Kasumi-1 (cell line): ENCODE measurements around the gene PPP6R2.
"Not testable (repeated sequence)": the region's sequence is repeated elsewhere in the genome, so short reads cannot be mapped to it uniquely, and the experiment has no call there.

Experiments used
- DNase-seq, 2 experiments: peaks; one replicate each; lab custom pipeline; 2025; lab: John Stamatoyannopoulos, UW

PPP6R2 gene

DNA sequence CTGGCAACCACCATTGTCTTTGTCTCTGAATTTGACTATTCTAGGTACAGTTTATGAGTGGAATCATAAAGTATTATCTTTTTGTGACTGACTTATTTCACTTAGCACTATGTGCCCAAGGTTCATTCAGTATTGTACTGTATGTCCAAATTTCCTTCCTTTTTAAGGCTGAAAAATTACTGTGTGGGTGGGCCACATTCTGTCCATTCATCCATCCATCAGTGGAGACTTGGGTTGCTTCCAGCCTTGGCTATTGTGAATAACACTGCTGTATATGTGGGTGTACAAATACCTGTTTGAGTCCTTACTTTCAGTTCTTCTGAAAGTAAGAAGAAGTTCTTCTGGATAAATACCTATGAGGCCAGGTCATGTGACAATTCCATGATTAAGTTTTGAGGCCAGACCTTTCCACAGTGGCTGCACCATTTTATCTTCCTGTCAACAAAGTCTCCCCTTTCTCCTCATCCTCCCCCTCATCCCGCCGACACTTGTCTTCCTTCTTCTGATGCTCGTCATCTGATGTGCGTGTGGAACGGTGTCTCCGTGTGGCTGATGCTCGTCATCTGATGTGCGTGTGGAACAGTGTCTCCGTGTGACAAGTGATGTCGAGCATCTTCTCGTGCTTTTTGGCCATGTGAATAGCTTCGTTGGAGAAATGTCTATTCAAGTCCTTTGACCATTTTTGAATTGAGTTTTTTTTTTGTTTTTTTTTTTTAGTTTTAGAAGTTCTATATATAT is 82.2 kb downstream of the PPP6R2 start:
- no peak for DNase-seq

DNA sequence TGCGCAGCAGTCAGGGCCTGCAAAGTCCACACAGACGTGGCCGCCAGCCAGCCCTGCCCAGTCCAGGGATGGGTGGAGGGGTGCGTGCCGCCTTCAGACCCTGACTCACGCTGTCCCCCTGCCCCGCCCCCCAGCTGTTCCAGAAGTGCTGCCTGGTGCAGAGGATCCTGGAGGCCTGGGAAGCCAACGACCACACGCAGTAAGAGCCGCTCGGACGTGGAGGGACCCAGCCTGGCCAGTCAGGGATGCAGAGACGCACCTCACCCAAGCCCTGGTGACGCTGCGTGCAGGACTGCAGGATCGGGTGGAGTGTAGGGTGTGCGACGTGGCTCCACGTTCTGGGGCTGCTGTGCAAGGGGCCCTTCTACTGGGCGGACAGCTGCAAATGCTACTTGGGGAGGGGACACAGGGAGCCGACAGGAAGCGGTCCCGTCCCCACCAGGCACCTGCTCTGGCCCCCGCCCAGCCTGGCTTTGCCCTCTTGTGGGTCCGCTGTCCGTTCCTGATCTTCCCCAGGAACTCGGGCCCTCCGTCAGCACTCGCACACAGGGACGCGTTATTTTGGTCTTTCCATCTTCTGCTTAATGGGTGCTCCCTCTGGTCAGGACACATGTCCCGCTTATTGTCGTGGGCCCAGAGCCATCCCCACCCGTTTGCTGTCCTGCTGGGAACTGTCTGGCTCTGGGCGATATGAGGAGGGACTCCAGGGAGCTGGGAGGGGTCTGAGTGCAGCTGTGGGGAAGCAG is 89.2 kb downstream of the PPP6R2 start:
- no peak for DNase-seq

DNA sequence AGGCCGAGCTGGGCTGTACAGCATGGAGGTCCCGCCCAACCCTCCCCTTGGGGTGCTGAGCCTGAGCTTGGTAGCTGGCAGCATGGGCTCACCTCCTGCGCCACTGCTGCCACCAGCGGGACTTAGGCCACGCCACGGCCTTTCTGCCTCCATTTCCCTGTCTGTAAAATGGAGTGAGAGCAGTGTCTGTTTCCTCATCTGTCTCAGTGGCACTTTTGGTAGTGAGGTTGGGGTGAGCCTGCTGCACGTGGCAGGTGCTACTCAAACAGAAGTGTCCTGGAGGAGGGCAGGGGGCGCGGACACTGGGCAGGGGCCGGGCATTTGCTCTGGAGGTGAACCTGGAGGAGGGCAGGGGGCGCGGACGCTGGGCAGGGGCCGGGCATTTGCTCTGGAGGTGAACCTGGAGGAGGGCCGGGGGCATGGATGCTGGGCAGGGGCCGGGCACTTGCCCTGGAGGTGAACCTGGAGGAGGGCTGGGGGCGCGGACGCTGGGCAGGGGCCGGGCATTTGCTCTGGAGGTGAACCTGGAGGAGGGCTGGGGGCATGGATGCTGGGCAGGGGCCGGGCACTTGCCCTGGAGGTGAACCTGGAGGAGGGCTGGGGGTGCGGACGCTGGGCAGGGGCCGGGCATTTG is 89.9 kb downstream of the PPP6R2 start:
- DNase-seq, result not testable (repeated sequence)

DNA sequence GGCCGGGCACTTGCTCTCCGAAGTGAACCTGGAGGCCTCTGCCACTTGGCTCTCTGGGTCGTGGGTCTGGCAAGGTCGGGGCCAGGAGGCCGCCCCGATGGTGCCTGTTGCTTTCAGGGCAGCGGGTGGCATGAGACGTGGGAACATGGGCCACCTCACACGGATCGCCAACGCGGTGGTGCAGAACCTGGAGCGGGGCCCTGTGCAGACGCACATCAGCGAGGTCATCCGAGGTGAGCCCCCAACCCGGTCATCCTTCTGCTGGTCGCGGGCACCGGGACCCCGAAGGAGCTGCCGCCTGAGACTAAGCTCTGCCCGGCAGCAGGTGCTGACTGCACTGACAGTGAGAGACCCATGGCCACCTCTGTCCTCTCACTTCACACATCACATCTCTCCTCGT is 91.7 kb downstream of the PPP6R2 start:
- DNase-seq, result no peak

DNA sequence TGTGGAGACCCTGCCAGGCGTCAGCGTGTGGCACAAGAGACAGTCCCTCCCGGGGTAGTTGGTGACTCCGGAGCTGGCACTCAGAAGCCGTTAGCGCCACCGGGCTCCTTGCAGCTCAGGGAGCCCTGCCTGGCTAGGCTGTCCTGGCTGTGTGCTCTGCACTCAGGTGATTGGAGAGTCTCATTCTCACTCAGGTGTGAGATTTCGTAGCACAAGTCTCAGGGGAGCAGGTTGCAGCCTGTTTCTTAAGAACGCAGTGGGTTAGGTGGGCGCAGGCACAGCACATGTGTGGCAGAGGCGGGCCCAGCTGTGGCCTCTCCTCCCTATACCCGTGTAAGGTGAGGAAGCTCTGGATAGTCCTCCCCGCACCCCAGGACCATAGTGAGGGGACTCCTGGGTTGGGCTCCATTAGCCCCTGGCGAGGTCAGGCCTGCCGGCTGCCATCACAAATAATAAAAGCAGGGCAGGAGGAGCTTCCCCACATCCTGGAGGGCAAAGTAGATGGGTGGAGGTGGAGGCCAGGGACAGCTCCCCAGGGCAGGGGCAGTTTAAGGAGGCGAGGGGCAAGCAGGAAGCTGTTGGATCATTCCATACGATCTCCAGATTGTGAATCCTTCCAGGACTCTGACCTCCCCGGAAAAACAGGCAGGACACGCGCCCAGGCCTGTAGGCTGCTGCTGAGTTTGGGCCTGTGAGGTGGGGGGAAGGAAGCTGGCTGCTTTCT is 92.3 kb downstream of the PPP6R2 start:
- no peak for DNase-seq

DNA sequence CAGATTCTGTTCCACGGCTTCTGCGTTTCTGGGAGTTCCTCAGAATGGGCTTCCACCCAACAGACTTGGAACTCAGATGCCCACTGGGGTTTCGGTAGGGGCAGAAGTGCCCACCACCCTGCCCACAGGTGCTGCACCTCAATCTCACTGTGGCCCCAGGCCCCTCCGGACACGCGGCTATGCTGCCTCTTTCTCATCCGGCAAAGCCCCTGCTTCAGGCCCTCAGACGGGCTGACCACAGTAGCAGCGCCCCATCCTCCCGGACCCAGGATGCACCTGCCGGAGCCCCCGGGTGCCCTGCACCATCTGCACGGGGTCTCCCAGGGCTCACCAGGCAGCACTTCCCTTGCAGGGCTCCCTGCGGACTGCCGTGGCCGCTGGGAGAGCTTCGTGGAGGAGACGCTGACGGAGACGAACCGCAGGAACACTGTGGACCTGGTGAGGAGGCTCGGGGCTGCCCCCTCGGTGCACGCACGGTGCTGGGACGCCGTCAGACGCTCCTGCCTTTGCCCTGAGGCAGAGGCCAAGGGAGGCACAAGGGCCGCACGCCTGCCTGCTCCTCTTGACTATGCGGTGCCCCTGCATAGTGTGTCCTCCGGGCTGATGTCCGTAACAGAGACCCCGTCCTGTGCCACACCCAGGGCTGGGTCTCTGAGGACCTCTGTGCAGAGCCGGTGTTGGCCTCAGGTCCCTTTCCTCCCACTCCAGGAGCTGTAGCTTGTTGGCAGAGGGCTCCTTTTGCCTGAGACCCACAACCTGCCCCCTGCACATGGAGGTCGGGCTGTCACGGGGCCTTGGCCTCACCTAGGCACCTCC is 93.1 kb downstream of the PPP6R2 start:
- no peak for DNase-seq

DNA sequence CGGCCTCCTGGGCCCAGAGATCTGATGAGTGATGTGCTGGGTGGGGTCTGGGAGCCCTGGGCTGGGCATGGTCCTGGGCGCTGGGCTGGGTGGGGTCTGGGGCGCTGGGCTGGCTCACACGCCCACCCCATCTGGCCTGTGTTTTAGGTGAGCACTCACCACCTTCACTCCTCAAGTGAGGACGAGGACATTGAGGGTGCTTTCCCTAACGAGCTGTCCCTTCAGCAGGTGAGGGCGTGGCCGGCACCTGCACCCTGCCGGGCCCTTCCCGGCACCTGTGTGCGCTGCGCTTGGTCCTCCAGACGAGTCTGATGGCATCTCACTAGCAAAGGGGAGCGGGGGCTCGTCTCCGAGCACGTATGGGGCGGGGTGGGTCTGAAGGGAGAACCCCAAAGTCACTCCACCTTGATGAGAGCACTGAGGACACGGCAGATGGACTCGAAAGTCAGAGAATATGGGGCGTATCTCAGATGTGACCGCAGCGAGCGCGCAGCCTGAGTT is 93.8 kb downstream of the PPP6R2 start:
- DNase-seq, result no peak

DNA sequence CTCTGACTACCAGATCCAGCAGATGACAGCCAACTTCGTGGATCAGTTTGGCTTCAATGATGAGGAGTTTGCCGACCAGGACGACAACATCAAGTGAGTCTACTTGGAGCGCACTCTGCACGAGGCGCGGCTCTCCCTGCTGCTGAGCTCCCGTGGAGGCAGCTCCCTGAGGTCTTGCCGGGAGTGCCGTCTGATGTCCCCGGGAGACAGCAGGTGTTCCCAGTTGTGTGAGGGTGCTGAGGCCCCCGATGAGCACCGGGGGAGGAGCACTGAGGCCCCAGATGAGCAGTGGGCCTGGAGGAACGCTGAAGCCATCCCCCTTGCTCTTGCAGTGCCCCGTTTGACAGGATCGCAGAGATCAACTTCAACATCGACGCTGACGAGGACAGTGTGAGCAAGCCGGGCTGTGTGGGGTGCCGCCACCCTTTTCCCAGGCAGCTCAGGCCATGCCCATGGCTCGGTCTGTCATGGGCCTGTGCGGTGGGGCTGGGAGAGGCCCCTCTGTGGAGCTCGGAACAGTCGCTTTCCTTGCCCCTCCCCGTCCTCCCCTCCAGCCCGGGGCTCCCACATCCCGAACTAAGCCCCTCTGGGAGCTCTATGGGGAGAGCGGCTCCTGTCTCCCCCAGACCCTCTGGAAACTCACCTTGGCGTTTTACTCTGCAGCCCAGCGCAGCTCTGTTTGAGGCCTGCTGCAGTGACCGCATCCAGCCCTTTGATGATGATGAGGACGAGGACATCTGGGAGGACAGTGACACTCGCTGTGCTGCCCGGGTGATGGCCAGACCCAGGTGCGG is 94.6 kb downstream of the PPP6R2 start:
- DNase-seq, result no peak

DNA sequence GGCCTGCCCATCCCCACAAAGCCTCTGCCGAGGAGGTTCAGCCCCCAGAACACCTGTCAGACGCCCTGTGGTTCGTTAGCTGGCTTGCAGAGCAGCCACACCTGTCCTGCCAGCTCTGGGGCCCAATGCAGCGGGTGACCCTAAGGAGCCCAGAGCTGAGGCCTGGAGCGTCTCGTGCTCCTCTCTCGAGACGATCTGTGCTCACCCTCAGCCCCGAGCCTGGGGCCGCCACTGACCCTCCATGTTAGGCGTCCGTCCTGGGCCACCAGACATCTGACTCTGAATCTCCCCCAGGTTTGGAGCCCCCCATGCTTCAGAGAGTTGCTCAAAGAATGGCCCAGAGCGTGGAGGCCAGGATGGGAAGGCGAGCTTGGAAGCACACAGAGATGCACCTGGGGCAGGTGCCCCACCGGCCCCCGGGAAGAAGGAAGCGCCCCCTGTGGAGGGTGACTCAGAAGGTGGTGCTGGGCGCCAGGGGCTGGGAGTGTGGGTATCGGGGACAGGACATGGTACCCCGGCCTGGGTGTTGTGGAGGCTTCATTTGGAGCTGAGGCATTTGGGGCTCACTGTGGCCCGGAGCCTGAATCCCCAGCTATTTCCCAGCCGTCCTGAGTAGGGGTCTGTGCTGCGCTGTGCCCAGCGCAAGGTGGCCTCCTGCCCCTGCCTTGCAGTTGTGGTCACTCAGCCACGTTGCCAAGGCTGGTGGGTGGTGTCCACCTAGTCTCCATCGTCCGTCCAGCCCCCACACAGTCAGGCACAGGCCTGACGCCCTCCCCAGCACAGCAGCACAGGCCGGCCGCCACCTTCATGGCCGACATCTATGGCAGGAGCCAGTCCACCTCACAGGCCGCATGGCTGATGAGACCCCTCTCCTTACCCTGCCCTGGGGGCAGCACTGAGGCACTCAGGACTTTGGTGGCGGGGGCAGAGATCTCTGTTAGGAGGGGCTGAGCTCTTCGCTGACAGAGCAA is 95.5 kb downstream of the PPP6R2 start:
- DNase-seq, result no peak

DNA sequence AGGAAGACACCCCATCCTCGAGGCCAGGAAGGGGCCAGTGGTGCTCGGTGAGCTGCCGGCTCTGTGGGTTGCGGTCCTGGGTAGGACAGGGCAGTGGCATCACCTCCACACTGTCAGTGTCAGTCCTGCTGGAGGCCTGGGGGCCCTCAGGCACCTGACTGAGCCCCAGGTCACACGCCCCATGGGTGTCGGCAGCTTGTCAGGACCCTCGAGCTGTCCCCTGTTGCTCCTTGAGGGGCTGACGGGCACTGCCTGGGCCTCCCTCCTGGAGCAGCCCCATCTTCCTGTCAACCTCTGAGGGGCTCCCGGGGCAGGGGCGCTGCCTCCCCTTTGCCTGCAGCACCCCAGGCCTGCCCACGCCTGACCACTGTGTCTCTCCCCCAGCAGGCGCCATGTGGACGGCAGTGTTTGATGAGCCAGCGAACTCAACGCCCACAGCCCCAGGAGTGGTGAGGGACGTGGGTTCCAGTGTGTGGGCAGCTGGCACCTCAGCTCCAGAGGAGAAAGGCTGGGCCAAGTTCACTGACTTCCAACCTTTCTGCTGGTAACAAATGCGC is 96.3 kb downstream of the PPP6R2 start:
- DNase-seq, result no peak

DNA sequence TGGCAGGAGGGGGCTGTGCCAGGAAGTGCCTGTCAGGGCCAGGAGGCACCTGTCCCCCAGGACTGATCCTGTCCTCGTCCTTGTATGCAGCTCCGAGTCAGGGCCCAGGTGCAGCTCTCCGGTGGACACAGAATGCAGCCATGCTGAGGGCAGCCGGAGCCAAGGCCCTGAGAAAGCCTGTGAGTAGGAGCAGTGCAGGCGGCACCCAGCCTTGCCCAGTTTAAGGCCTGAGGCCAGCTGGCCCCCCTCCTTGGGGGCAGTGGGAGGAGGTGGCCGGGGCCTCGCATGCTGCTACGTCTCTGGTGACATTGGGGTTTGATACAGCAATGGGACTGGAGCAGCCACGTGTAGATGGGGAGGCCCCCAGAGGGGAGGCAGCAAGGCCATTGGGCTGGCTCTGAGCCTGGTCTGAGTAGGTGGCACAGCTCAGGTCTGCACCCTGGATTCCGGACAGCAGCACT is 96.8 kb downstream of the PPP6R2 start:
- DNase-seq, result no peak

DNA sequence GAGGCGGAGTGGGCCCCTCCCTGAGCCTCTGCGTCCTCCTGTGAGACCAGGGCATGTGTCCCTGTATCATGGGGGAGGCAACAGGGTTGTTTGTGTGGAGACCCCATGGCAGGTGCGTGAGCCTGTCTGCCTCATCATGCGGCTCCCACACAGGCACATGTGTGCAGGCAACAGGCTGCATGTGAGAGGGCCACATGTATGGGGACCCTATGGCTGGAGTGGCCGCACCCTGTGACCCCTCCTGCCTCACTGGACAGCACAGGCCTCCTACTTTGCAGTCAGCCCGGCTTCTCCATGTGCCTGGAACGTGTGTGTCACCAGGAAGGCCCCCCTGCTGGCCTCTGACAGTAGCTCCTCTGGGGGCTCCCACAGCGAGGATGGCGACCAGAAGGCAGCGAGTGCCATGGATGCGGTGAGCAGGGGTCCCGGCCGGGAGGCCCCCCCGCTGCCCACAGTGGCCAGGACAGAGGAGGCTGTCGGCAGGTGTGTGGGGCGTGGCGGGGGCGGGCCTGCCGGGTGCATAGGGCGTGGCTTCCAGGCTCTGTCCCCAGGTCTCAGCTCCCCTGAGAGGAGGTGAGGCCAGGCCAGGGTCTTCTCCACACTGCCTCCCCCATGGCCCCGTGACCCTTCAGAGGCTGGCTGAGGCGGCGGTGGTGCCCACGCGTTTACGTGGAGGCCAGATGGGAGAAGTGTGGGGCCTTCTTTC is 97.6 kb downstream of the PPP6R2 start:
- no peak for DNase-seq

DNA sequence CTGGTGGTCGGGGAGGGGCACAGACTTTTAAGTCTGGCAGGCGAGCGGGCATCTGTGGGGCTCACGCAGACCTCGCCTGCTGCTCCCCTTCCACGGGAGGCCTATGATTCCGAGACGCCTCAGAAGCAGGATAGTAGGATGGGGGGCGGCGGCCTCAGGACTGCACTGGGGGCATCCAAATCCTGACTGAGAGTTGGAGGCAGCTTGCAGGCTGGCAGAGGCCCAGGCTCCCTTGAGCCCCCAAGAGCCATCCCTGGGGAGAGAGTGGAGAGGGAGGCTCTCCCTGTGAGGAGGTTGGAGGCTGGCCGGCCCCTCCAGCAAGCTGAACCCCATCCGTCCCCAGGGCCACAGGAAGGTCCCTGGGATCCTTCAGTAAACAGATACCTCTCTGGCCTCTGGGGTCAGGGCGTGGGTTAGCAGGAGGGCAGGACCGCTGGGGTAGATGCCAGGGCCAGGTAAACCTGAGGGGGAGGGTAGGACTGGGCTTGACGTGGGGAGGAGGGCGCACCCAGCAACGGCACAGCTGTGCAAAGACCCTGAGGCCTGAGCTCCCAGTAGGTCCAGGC is 98.4 kb downstream of the PPP6R2 start:
- no peak for DNase-seq

DNA sequence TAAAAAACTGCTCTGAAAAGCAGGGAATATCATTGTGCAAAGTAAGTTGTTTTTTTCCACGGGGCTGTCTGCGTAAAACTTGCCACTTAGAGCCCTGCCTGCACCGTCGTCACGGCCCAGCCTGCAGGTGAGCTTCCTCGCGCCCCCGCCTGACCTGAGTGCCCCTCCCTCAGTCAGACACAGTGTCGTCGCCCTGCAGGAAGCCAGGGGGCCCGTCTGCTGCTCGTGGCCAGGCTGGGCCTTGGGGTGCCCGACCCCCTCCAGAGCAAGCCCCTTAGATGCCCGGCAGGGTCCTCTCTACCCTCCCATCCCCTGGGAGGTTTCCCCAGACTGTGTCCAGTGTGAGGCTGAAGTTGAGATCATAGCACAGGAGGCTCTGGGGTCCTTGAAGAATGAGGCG is 100.1 kb downstream of the PPP6R2 start:
- no peak for DNase-seq

DNA sequence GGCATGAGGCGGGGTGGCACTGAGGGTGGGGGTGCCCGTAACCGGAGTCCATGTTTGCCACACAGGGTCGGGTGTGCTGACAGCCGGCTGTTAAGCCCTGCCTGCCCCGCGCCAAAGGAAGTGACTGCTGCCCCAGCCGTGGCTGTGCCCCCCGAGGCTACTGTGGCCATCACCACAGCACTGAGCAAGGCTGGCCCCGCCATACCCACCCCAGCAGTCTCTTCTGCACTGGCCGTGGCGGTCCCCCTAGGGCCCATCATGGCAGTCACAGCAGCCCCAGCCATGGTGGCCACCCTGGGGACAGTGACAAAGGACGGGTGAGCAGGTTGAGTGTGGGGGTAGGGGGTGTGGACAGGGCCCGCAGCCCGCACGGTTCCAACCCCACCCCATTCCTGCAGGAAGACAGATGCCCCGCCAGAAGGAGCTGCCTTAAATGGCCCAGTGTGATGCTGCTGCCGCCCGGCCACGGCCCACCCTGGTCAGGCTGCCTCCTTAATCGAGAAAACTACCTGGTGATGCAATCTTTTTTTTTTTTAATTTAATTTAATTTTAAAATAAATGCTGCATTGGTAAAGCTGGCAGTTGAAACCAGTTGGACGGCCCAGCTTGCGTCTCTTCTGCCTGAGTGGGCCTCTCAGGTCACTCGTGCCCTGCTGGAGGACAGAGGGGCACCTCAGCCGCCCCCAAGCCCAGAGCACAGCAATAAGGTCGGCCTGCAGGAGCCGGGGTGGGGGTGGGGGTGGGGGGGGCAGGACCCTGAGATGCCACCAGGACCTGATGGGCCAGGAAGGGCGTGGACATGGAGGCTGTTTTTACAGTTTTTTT is 100.9 kb downstream of the PPP6R2 start:
- DNase-seq, result no peak

DNA sequence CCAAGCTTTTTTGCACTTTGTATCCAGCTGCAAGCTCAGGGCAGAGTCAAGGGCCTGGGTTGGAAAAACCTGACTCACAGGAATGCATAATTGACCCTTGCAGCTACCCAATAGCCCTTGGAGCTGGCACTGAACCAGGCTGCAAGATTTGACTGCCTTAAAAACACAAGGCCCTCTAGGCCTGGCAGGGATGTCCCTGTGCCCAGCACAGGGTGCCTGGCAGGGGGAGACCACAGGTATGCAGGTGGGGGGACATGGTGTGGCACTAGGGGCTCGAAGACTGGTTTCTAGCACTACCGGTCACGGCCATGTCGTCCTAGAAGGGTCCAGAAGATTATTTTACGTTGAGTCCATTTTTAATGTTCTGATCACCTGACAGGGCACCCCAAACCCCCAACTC is 101.5 kb downstream of the PPP6R2 start:
- DNase-seq, result no peak
